Thyroid gland (tissue), 4 donors: Measurements from ENCODE around the gene CNFN. TPM values are rescaled to one million over a fixed set of nuclear protein-coding genes. Genes with fewer than 3 reads are reported as not detected.

Experiments
- DNase-seq, 2 donors: peaks; one replicate each; pipeline ENCODE4 v3.0.0-alpha.2; 2019
- H3K27ac ChIP-seq, 3 donors: fragments of 200-600 bp; sonication (generic); 1 replicate in 2 of 3; 2 replicates in 1 of 3; pipeline ENCODE4 v1.5.1; 2016 to 2019; ENCODE audit warnings: mild to moderate bottlenecking in 1 of 3, moderate library complexity in 1 of 3
- H3K27me3 ChIP-seq: fragments of 200-600 bp; sonication (generic); one replicate; pipeline ENCODE4 v1.5.1; 2019
- H3K36me3 ChIP-seq, 2 donors: fragments of 200-600 bp; sonication (generic); one replicate each; pipeline ENCODE4 v1.5.1; 2016 to 2019
- H3K4me1 ChIP-seq, 2 donors: fragments of 200-600 bp; sonication (generic); one replicate each; pipeline ENCODE4 v1.5.1; 2017 to 2019
- H3K4me3 ChIP-seq, 3 donors: fragments of 200-600 bp; sonication (generic); replicated peaks in 1 of 3; 1 replicate in 2 of 3; 2 replicates in 1 of 3; pipeline ENCODE4 v1.5.1; 2016; ENCODE audit warnings: mild to moderate bottlenecking in 1 of 3
- H3K9me3 ChIP-seq: fragments of 200-600 bp; sonication (generic); one replicate; pipeline ENCODE4 v1.5.1; 2017
- CTCF ChIP-seq, 6 experiments: fragments of 200-600 bp in 3 of 6; fragments of 450-650 bp in 3 of 6; sonication (generic) in 3 of 6; IDR thresholded peaks; one replicate each; pipeline ENCODE4 v1.5.1; 2016 to 2019; ENCODE audit warnings: antibody characterized with exemption in 6 of 6, mild to moderate bottlenecking in 2 of 6, inconsistent platforms in 1 of 6, moderate library complexity in 1 of 6
- POLR2A ChIP-seq, 2 donors: fragments of 450-650 bp; IDR thresholded peaks; one replicate each; pipeline ENCODE4 v1.6.1; 2017; ENCODE audit warnings: antibody characterized with exemption in 2 of 2, mild to moderate bottlenecking in 2 of 2, moderate library complexity in 1 of 2
- WGBS, 2 donors: methylation state at CpG; one replicate each; pipeline ENCODE4 v1.1.5; 2017; 5-methylcytosine and 5-hydroxymethylcytosine counted together
- intact Hi-C: fragments of 100-400 bp; cut with DNase I; formaldehyde crosslinking; loops from one replicate; pipeline ENCODE4 v1.15.1; 2023
- total RNA-seq, 4 donors: library from RNA; depleted of rRNA; stranded (reverse); fragments of >200 nt; gene quantifications; one replicate each; pipeline ENCODE4 v1.2.3, GENCODE V29; 2016

Gene CNFN
- total RNA-seq, 4 donors from 2014 or later = 1.0 TPM; not detected in 3

GRCh38 chr19:42406111-42406510, 16.0 kb upstream of the CNFN start:
- H3K9me3 ChIP-seq = no peaks in the 10 kb centered on the region
- H3K27me3 ChIP-seq = no peaks in the 10 kb centered on the region
- intact Hi-C loops = no loop called here
- 94 to 100% methylated on average over 1 to 11 of the region's 11 CpGs for WGBS, 2 donors
- DNase-seq = no peak
- peaks cover 16 to 18% of the 10 kb centered on the region in 2 donors for H3K4me1 ChIP-seq
- TF ChIP-seq CTCF (IDR thresholded peaks at IDR 0.05) (no peak), POLR2A (IDR thresholded peaks at IDR 0.05) (no peak)
- no peaks in the 10 kb centered on the region for H3K36me3 ChIP-seq
- H3K27ac ChIP-seq = no peak overlapping the region
- H3K4me3 ChIP-seq = no peak overlapping the region

- no peak overlapping the region for H3K4me3 ChIP-seq
- peaks cover 13 to 16% of the 10 kb centered on the region in 2 donors for H3K4me1 ChIP-seq
- no peak overlapping the region for H3K27ac ChIP-seq
- H3K27me3 ChIP-seq = no peaks in the 10 kb centered on the region
- WGBS, 2 donors = 91 to 97% methylated on average over 10 of the region's 10 CpGs
- intact Hi-C loops = no loop called here
- H3K36me3 ChIP-seq = no peaks in the 10 kb centered on the region
- DNase-seq = no peak
- TF ChIP-seq POLR2A (IDR thresholded peaks at IDR 0.05) = no peak
- no peak for TF ChIP-seq CTCF (IDR thresholded peaks at IDR 0.05)
- no peaks in the 10 kb centered on the region for H3K9me3 ChIP-seq
Observed at GRCh38 chr19:42403586-42403985, 13.5 kb upstream of the CNFN start.

GRCh38 chr19:42402376-42403116, 12.4 kb upstream of the CNFN start:
- no peak for TF ChIP-seq CTCF (IDR thresholded peaks at IDR 0.05)
- TF ChIP-seq POLR2A (IDR thresholded peaks at IDR 0.05) = no peak
- peak overlapping the region in 1 of 3 donors; percentile 54 for H3K4me3 ChIP-seq
- intact Hi-C loops = no loop called here
- peaks cover 13 to 20% of the 10 kb centered on the region in 2 donors for H3K4me1 ChIP-seq
- no peak for DNase-seq
- H3K9me3 ChIP-seq = no peaks in the 10 kb centered on the region
- no peak overlapping the region for H3K27ac ChIP-seq
- no peaks in the 10 kb centered on the region for H3K36me3 ChIP-seq
- no peaks in the 10 kb centered on the region for H3K27me3 ChIP-seq
- 47 to 50% methylated on average over 24 to 33 of the region's 34 CpGs for WGBS, 2 donors

GRCh38 chr19:42401365-42402303, 11.5 kb upstream of the CNFN start:
- Histone ChIP-seq H3K4me1 (peaks cover 13 to 24% of the 10 kb centered on the region in 2 donors), H3K27me3 (no peaks in the 10 kb centered on the region), H3K27ac (peak overlapping the region in 2 of 3 donors; percentile 30 to 42), H3K4me3 (peak overlapping the region in 1 of 3 donors; percentile 54), H3K9me3 (no peaks in the 10 kb centered on the region), H3K36me3 (no peaks in the 10 kb centered on the region)
- DNase-seq = peak; percentile 78 to 83
- intact Hi-C loops = no loop called here
- TF ChIP-seq CTCF (IDR thresholded peaks at IDR 0.05) = peak; percentile 52 to 77 (median 62)
- peak in 1 of 2 donors; percentile 51 for TF ChIP-seq POLR2A (IDR thresholded peaks at IDR 0.05)
- 1 to 3% methylated on average over 37 to 62 of the region's 80 CpGs for WGBS, 2 donors
